ENCODE results near the gene CDADC1.

The CDADC1 gene

DNA sequence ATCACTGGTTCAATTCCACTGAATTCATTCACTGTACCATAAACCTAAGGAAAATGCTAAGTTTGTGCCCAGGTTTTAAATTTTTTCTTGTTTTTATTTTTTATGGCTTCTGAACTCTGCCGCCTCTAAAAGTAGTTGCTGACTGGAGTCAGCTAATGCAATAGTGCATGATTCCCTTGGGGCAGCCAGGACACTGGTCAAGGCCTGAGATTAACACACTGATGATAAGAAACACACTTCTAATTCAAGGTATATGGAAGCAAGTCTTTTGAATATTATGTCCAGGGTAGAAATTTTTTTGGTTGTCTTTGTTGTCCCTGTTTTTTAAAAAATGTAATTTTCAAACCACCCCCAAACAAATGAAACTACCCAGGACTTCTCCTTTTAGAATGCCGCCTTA lies 72.2 kb downstream of the CDADC1 start:
- Histone ChIP-seq H3K4me2 (ENCODE audit: low read length) (no peak overlapping the region), H3K27me3 (ENCODE audit: low read depth, low read length) (no peaks in the 10 kb centered on the region)
- TF ChIP-seq EZH2phosphoT487 (IDR thresholded peaks at IDR 0.05; ENCODE audit: low read depth): no peak
- TF ChIP-seq, protein P1, sequence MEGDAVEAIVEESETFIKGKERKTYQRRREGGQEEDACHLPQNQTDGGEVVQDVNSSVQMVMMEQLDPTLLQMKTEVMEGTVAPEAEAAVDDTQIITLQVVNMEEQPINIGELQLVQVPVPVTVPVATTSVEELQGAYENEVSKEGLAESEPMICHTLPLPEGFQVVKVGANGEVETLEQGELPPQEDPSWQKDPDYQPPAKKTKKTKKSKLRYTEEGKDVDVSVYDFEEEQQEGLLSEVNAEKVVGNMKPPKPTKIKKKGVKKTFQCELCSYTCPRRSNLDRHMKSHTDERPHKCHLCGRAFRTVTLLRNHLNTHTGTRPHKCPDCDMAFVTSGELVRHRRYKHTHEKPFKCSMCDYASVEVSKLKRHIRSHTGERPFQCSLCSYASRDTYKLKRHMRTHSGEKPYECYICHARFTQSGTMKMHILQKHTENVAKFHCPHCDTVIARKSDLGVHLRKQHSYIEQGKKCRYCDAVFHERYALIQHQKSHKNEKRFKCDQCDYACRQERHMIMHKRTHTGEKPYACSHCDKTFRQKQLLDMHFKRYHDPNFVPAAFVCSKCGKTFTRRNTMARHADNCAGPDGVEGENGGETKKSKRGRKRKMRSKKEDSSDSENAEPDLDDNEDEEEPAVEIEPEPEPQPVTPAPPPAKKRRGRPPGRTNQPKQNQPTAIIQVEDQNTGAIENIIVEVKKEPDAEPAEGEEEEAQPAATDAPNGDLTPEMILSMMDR (IDR thresholded peaks at IDR 0.05; ENCODE audit: low read depth, low read length): no peak

DNA sequence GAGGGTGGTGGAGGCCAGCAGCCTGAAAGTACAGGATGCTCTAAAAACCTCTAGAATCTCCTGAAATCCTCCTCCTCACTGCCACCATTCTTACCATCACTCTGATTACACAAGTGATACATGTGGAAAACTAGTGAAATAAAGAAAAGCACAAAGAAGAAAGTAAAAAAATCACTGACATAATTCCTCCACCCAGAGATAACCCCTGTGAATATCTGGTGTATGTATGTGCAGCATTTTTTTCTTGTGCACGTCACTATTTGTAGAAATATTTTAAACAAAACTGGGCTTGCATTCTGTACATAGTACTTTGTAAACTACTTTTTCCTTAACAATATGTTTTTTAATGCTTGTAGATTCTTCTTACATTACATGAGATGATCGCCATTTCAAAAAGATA lies 73.2 kb downstream of the CDADC1 start:
- TF ChIP-seq, protein P1 (IDR thresholded peaks at IDR 0.05; ENCODE audit: low read depth, low read length): no peak
- TF ChIP-seq EZH2phosphoT487 (IDR thresholded peaks at IDR 0.05; ENCODE audit: low read depth): no peak
- no peaks in the 10 kb centered on the region for H3K4me1 ChIP-seq (ENCODE audit: low read length)
- no peaks in the 10 kb centered on the region for H4K20me1 ChIP-seq (ENCODE audit: insufficient read depth, low read length)
- H3K27ac ChIP-seq (ENCODE audit: low read length): no peak overlapping the region
- no peaks in the 10 kb centered on the region for H3K79me2 ChIP-seq (ENCODE audit: low read length)
- no peaks in the 10 kb centered on the region for H3K9me3 ChIP-seq (ENCODE audit: insufficient read depth, low read length)
- H3K9ac ChIP-seq (ENCODE audit: low read length): no peak overlapping the region
- no peak overlapping the region for H2AFZ ChIP-seq (ENCODE audit: low read depth, low read length)
- no peak overlapping the region for H3K4me2 ChIP-seq (ENCODE audit: low read length)
- H3K4me3 ChIP-seq (ENCODE audit: low read length): no peak overlapping the region
- H3K27me3 ChIP-seq (ENCODE audit: low read depth, low read length): no peaks in the 10 kb centered on the region
- no peaks in the 10 kb centered on the region for H3K36me3 ChIP-seq (replicated peaks; ENCODE audit: low read depth, low read length)

More for the DNA sequence above, 72.2 kb downstream of the CDADC1 start:
- H3K4me1 ChIP-seq (ENCODE audit: low read length): no peaks in the 10 kb centered on the region
- no peaks in the 10 kb centered on the region for H3K79me2 ChIP-seq (ENCODE audit: low read length)
- no peak overlapping the region for H2AFZ ChIP-seq (ENCODE audit: low read depth, low read length)
- H3K4me3 ChIP-seq (ENCODE audit: low read length): no peak overlapping the region
- H3K9ac ChIP-seq (ENCODE audit: low read length): no peak overlapping the region
- H3K27ac ChIP-seq (ENCODE audit: low read length): no peak overlapping the region
- no peaks in the 10 kb centered on the region for H3K36me3 ChIP-seq (replicated peaks; ENCODE audit: low read depth, low read length)
- no peaks in the 10 kb centered on the region for H3K9me3 ChIP-seq (ENCODE audit: insufficient read depth, low read length)
- H4K20me1 ChIP-seq (ENCODE audit: insufficient read depth, low read length): no peaks in the 10 kb centered on the region

DNA sequence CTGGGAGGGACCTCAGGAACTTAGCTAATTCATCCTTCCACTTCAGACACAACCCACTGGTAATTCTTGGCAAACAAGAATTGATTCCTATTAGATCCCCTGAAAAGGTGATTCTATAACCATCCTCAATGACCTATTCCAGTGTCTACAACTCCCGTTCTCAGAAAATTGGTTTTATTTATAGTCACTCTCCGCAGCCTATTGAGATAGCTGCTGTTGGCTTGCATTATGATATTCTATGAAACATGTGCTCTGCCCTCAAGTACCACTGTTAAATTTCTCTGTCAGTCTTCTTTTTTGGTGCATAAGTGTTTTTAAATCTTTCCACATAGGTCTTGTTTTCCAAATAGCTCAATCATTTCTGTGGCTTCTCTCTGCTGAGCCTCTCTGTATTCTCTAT lies 75.0 kb downstream of the CDADC1 start:
- no peaks in the 10 kb centered on the region for H3K27me3 ChIP-seq (ENCODE audit: low read depth, low read length)
- no peaks in the 10 kb centered on the region for H4K20me1 ChIP-seq (ENCODE audit: insufficient read depth, low read length)
- no peak for TF ChIP-seq EZH2phosphoT487 (IDR thresholded peaks at IDR 0.05; ENCODE audit: low read depth)
- TF ChIP-seq, protein P1 (IDR thresholded peaks at IDR 0.05; ENCODE audit: low read depth, low read length): no peak
- no peak overlapping the region for H3K4me3 ChIP-seq (ENCODE audit: low read length)
- H3K9ac ChIP-seq (ENCODE audit: low read length): no peak overlapping the region
- no peak overlapping the region for H3K27ac ChIP-seq (ENCODE audit: low read length)
- no peak overlapping the region for H3K4me2 ChIP-seq (ENCODE audit: low read length)
- no peaks in the 10 kb centered on the region for H3K9me3 ChIP-seq (ENCODE audit: insufficient read depth, low read length)
- H2AFZ ChIP-seq (ENCODE audit: low read depth, low read length): no peak overlapping the region
- no peaks in the 10 kb centered on the region for H3K36me3 ChIP-seq (replicated peaks; ENCODE audit: low read depth, low read length)
- no peaks in the 10 kb centered on the region for H3K4me1 ChIP-seq (ENCODE audit: low read length)
- H3K79me2 ChIP-seq (ENCODE audit: low read length): no peaks in the 10 kb centered on the region

DNA sequence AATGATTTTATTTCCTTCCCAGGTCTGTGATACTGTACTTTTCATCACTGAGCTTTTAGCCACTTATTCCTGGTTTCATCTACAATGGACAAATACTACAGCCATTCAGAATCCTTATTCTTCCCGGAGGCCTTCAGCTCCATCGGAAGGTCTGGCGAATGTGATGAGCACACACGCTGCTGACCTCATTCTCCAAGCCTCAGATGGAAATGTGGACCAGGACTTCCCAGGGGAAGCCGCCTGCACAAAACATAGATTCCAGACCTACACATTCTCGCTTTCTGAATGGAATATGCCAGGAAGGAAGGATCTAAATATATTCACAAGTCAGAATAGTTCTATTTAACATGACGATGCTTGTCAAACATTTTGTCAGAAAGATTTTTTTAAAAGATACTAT lies 75.6 kb downstream of the CDADC1 start:
- H3K4me3 ChIP-seq (ENCODE audit: low read length): no peak overlapping the region
- no peaks in the 10 kb centered on the region for H3K27me3 ChIP-seq (ENCODE audit: low read depth, low read length)
- H4K20me1 ChIP-seq (ENCODE audit: insufficient read depth, low read length): no peaks in the 10 kb centered on the region
- no peaks in the 10 kb centered on the region for H3K36me3 ChIP-seq (replicated peaks; ENCODE audit: low read depth, low read length)
- H3K4me1 ChIP-seq (ENCODE audit: low read length): no peaks in the 10 kb centered on the region
- no peak overlapping the region for H2AFZ ChIP-seq (ENCODE audit: low read depth, low read length)
- H3K79me2 ChIP-seq (ENCODE audit: low read length): no peaks in the 10 kb centered on the region
- TF ChIP-seq EZH2phosphoT487 (IDR thresholded peaks at IDR 0.05; ENCODE audit: low read depth): no peak
- TF ChIP-seq, protein P1 (IDR thresholded peaks at IDR 0.05; ENCODE audit: low read depth, low read length): no peak
- no peak overlapping the region for H3K9ac ChIP-seq (ENCODE audit: low read length)
- no peak overlapping the region for H3K27ac ChIP-seq (ENCODE audit: low read length)
- no peaks in the 10 kb centered on the region for H3K9me3 ChIP-seq (ENCODE audit: insufficient read depth, low read length)
- no peak overlapping the region for H3K4me2 ChIP-seq (ENCODE audit: low read length)

All from OCI-LY3 (cell line).